Esophagus squamous epithelium (tissue), 5 donors: ENCODE data around the gene STAT4. TPM values are rescaled to one million over a fixed set of nuclear protein-coding genes. Genes with fewer than 3 reads are reported as not detected.

Experiments
- DNase-seq: peaks from one replicate; lab custom pipeline; 2025; lab: John Stamatoyannopoulos, UW
- H3K27ac ChIP-seq, 4 donors: fragments of 200-600 bp; sonication (generic); one replicate each; pipeline ENCODE4 v1.5.1; 2016 to 2019; ENCODE audit warnings: mild to moderate bottlenecking in 1 of 4
- H3K27me3 ChIP-seq, 4 donors: fragments of 200-600 bp; sonication (generic); 1 replicate in 3 of 4; 2 replicates in 1 of 4; pipeline versions ENCODE4 v1.5.1 to v1.6.0; 2017 to 2021; ENCODE audit warnings: antibody characterized with exemption in 1 of 4
- H3K36me3 ChIP-seq, 3 donors: fragments of 200-600 bp; sonication (generic); one replicate each; pipeline ENCODE4 v1.5.1; 2016 to 2019
- H3K4me1 ChIP-seq, 3 donors: fragments of 200-600 bp; sonication (generic); one replicate each; pipeline ENCODE4 v1.5.1; 2017 to 2019
- H3K4me3 ChIP-seq, 4 donors: fragments of 200-600 bp; sonication (generic); 1 replicate in 3 of 4; 2 replicates in 1 of 4; pipeline ENCODE4 v1.5.1; 2016 to 2019; ENCODE audit warnings: mild to moderate bottlenecking in 2 of 4, moderate library complexity in 1 of 4
- H3K9me3 ChIP-seq, 3 donors: fragments of 200-600 bp; sonication (generic); one replicate each; pipeline ENCODE4 v1.5.1; 2016 to 2019
- CTCF ChIP-seq, 6 experiments: fragments of 450-650 bp in 4 of 6; fragments of 200-600 bp in 2 of 6; sonication (generic) in 2 of 6; IDR thresholded peaks; one replicate each; pipeline ENCODE4 v1.5.1; 2016 to 2019; ENCODE audit warnings: antibody characterized with exemption in 6 of 6, mild to moderate bottlenecking in 4 of 6, moderate library complexity in 4 of 6
- POLR2A ChIP-seq, 4 donors: fragments of 450-650 bp; IDR thresholded peaks; one replicate each; pipeline ENCODE4 v1.6.1; 2017; ENCODE audit warnings: antibody characterized with exemption in 4 of 4, mild to moderate bottlenecking in 4 of 4, moderate library complexity in 3 of 4
- WGBS, 2 donors: methylation state at CpG; one replicate each; pipeline ENCODE4 v1.1.5; 2018; 5-methylcytosine and 5-hydroxymethylcytosine counted together
- intact Hi-C: fragments of 100-400 bp; cut with DNase I; formaldehyde crosslinking; loops from one replicate; pipeline ENCODE4 v1.15.0; 2022
- total RNA-seq, 4 donors: library from RNA; depleted of rRNA; stranded (reverse); fragments of >200 nt; gene quantifications; one replicate each; pipeline ENCODE4 v1.1.0, GENCODE V29; 2016
- donor health status: DM: yes; HTN: yes; CAD: no.

The STAT4 gene
- total RNA-seq, 4 donors from 2014 or later, result 0.47 to 3.2 (median 2.1) TPM

DNA sequence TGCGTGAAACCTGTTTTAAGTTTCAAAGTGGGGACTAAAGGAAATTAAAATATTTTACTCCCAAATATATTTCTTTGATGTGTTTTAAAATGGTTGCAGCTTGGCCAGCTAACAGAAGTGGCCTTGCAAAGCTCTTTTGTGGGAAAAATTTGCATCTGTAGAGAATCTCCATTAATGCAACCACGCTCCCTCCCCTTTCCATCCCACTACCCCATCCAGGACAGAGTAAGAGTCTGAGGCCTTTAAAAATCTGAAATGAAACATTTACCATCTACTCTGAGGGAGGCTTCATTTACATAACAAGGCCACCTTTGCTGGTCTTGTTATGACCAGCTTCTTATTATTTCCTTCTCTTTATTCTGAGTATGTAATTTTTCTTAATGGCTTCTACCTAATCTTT, 63.5 kb downstream of the STAT4 start:
- H3K27me3 ChIP-seq, result no peaks in the 10 kb centered on the region

DNA sequence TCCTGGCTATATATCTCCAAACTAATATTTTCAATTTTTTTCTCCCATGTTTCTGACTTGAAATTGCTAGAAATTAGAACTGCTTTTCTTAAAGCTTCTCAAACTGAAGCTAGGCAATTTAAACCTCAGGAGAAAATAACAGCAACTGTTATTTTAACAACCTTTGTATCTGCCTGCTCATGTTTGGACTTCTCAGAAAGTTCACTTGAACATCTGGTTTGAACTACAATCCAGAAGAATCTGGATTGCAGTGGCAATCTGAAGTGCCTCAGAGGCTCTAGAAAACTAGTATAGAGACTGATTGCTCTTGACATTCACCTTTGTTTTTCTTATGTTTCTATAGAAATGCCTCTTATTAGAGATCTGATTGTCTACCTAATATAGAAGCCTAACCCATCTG, 64.1 kb downstream of the STAT4 start:
- Histone ChIP-seq H3K4me3 (no peak overlapping the region), H3K27me3 (no peaks in the 10 kb centered on the region), H3K27ac (no peak overlapping the region), H3K9me3 (no peaks in the 10 kb centered on the region), H3K4me1 (no peaks in the 10 kb centered on the region), H3K36me3 (no peaks in the 10 kb centered on the region)
- TF ChIP-seq CTCF (IDR thresholded peaks at IDR 0.05), result no peak
- no peak for TF ChIP-seq POLR2A (IDR thresholded peaks at IDR 0.05)
- intact Hi-C loops, result no loop called here
- no peak for DNase-seq

More for the DNA sequence above, 63.5 kb downstream of the STAT4 start:
- no peaks in the 10 kb centered on the region for H3K4me1 ChIP-seq
- H3K36me3 ChIP-seq, result no peaks in the 10 kb centered on the region
- intact Hi-C loops, result no loop called here
- no peak for TF ChIP-seq CTCF (IDR thresholded peaks at IDR 0.05)
- no peak overlapping the region for H3K4me3 ChIP-seq
- WGBS, 2 donors, result 92 to 94% methylated on average over 2 of the region's 2 CpGs
- H3K27ac ChIP-seq, result no peak overlapping the region
- no peak for DNase-seq
- H3K9me3 ChIP-seq, result no peaks in the 10 kb centered on the region

- no peak for DNase-seq
- 81 to 89% methylated on average over 3 of the region's 3 CpGs for WGBS, 2 donors
- no peaks in the 10 kb centered on the region for H3K36me3 ChIP-seq
- no peaks in the 10 kb centered on the region for H3K4me1 ChIP-seq
- TF ChIP-seq CTCF (IDR thresholded peaks at IDR 0.05), result no peak
- no peak for TF ChIP-seq POLR2A (IDR thresholded peaks at IDR 0.05)
- no peaks in the 10 kb centered on the region for H3K9me3 ChIP-seq
- H3K27ac ChIP-seq, result no peak overlapping the region
- H3K4me3 ChIP-seq, result no peak overlapping the region
- H3K27me3 ChIP-seq, result no peaks in the 10 kb centered on the region
- intact Hi-C loops, result no loop called here
Measured at GRCh38 chr2:191083540-191083939, 67.3 kb downstream of the STAT4 start.

GRCh38 chr2:191082321-191082720, 68.5 kb downstream of the STAT4 start:
- Histone ChIP-seq H3K4me3 (no peak overlapping the region), H3K27ac (no peak overlapping the region), H3K36me3 (no peaks in the 10 kb centered on the region), H3K27me3 (no peaks in the 10 kb centered on the region), H3K4me1 (no peaks in the 10 kb centered on the region), H3K9me3 (no peaks in the 10 kb centered on the region)
- 78 to 79% methylated on average over 2 of the region's 2 CpGs for WGBS, 2 donors
- intact Hi-C loops, result no loop called here
- no peak for TF ChIP-seq POLR2A (IDR thresholded peaks at IDR 0.05)
- DNase-seq, result no peak

DNA sequence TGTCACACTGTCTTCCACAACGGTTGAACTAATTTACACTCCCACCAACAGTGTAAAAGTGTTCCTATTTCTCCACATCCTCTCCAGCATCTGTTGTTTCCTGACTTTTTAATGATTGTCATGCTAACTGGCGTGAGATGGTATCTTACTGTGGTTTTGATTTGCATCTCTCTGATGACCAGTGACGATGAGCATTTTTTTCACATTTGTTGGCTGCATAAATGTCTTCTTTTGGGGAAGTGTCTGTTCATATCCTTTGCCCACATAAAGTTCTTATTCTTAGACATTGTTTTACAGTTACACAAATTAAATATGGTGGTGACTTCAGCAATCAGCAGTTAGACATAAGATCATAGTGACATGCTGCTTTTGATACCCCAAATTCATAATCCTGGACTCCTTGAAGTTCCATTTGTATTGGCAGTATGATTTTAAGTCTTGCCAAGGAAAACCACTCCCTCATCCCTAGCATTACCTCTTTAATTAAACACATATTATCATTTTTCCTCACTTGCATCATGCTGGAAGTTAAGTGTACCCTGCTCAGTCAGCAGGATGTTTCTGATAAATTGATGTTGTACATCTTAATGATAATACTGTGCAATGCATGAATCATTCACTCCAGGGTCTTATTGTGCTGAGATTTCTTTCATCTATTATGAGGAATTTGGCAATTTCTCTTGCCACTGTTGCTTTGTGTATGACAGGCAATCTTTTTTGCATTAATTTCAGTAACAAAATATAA, 69.2 kb downstream of the STAT4 start:
- DNase-seq, result no peak
- no peaks in the 10 kb centered on the region for H3K9me3 ChIP-seq
- H3K27ac ChIP-seq, result no peak overlapping the region
- no peak for TF ChIP-seq CTCF (IDR thresholded peaks at IDR 0.05)
- TF ChIP-seq POLR2A (IDR thresholded peaks at IDR 0.05), result no peak
- 55 to 75% methylated on average over 3 of the region's 3 CpGs for WGBS, 2 donors
- intact Hi-C loops, result no loop called here
- H3K4me1 ChIP-seq, result no peaks in the 10 kb centered on the region
- H3K27me3 ChIP-seq, result no peaks in the 10 kb centered on the region
- no peaks in the 10 kb centered on the region for H3K36me3 ChIP-seq
- H3K4me3 ChIP-seq, result no peak overlapping the region
